HG03378 (cell line): ENCODE data around the gene CYTH4.

Experiments
- ATAC-seq: cut with Tn5 transposase; IDR thresholded peaks from one replicate; pipeline ENCODE4 v1.9.1; 2021; ENCODE audit warnings: mild to moderate bottlenecking, moderate library complexity; ENCODE audit not compliant: unreplicated experiment

Gene CYTH4

GRCh38 chr22:37343863-37344734 lies 61.8 kb downstream of the CYTH4 start:
- ATAC-seq = no peak

DNA sequence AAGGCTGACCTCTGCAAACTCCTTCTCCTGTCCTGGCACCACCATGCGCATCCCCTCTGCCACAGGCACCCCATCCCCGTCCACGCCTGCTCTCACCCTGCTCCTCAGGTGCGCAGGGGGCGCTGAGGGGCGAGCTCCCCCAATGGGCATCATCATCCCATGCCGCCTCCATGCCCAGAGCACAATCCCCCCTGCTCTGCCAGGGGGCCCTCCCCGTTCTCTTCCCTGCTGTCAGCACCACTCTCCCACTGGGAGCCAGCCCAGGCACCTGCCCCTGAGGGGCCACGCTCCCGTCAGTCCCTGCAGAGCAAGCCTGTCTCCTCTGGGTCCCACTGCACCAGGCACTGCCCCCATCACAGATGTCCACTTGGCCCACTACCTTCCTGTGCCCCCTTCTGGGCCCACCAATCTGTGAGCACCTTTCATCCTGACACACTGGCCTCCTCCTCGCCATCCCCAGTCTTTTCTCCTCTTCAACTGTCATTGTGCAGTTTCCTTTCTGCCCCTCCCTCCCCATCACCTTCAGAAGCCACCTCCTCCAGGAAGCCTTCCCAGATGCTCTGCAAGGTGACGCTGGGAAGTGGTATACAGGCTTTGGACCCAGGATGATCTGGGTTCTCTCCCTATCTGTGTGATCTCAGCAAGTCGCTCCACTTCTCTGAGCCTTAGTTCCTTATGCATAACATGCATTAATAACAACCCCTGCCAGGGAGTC lies 62.6 kb downstream of the CYTH4 start:
- no peak for ATAC-seq

DNA sequence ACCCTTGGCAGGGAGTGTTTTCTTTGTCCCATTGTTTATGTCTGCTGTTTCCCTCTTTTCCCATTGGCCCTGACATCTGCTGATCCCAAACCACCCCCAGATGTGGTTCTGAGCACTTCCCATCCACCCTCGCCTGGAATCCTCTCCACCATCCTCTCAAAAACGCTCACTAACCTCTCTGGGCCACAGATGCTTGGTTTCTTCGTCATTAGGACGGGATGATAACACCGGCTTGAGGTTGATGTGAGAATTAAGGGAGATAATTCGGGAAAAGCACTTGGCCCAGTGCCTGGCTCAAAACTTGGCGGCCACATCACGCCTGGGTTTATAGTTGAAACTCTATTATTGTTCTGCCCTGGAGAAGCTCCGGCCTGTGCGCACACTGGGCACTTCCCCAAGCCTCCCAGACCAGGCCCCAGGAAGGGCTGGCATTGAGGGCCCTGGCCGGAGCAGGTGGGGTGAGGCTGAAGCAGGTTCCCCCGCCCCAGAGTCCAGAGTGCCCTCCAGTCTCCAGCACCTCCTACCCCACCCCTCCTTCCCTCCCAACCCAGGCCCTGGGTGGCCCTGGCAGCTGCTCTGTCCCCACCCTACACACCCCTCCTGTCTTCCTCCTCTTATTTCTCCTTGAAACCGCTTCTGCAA lies 63.7 kb downstream of the CYTH4 start:
- ATAC-seq = no peak

- no peak for ATAC-seq
Observed at GRCh38 chr22:37346505-37346895, 64.2 kb downstream of the CYTH4 start.

GRCh38 chr22:37349043-37349814 lies 66.9 kb downstream of the CYTH4 start:
- ATAC-seq = no peak

DNA sequence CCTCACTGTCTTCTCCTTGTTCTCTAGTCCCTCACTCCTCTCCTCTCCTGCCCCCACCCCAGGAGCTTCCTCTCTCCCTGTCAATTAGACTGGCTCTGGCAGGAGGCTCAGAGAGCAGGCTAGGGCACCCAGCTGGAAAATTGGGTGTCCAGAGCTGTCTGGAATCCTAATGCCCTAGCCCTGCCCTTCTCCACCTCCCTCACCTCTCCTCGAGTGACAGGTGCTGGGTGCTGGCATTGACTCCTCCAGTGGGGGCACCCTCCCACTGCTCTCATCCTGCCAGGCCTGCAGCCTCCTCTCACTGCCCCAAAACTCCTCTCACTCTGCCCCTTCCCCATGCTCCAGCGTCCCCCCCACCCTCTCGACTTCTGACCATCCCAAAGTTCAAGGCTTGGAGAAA lies 68.9 kb downstream of the CYTH4 start:
- no peak for ATAC-seq

- no peak for ATAC-seq
Observed at GRCh38 chr22:37352481-37352880, 70.2 kb downstream of the CYTH4 start.

GRCh38 chr22:37353839-37354238 lies 71.5 kb downstream of the CYTH4 start:
- ATAC-seq = no peak

- ATAC-seq = no peak
Observed at GRCh38 chr22:37354261-37354660, 72.0 kb downstream of the CYTH4 start.

- ATAC-seq = no peak
Observed at GRCh38 chr22:37354670-37355069, 72.4 kb downstream of the CYTH4 start.

DNA sequence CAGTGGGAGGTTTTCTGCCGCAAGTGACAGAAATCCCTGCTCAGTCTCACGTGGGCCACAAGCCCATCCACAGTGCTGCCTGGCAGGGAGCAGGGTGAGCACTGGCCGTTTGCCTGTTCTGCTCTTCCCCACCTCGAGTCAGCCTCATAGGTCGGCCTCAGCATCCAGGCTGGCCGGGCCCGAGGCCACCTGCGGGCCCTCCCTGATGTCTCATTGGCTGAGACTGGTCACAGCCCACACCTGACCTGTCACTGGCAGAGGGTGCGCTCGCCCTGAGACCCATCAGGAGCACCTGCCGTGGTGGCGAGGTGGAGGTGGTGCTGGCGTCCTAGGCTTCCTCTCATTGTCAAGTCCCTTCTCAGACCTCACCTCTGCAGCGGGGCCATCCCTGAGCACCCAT lies 72.9 kb downstream of the CYTH4 start:
- ATAC-seq = no peak

DNA sequence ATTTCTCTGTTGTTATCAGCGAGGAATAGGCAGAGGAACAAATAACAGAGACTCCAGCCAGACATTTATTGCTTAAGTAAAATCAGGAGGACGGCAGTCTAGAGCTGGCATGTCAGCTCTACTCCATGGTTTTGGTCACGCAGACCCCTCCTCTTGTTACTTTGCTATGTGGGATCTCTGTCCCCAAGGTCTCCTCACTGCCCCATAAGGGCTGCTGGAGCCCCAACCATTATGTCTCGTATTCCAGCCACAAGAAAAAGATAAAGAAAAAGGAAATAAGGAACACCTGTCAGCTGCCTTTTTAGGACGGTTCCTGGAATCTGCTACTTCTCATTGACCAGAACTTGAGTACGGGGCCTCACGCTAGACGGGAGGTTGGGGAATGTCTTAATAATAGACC lies 74.6 kb downstream of the CYTH4 start:
- no peak for ATAC-seq

- ATAC-seq = no peak
Observed at GRCh38 chr22:37357446-37358075, 75.3 kb downstream of the CYTH4 start.

- no peak for ATAC-seq
Observed at GRCh38 chr22:37358386-37358785, 76.1 kb downstream of the CYTH4 start.

GRCh38 chr22:37358917-37359316 lies 76.6 kb downstream of the CYTH4 start:
- ATAC-seq = no peak

DNA sequence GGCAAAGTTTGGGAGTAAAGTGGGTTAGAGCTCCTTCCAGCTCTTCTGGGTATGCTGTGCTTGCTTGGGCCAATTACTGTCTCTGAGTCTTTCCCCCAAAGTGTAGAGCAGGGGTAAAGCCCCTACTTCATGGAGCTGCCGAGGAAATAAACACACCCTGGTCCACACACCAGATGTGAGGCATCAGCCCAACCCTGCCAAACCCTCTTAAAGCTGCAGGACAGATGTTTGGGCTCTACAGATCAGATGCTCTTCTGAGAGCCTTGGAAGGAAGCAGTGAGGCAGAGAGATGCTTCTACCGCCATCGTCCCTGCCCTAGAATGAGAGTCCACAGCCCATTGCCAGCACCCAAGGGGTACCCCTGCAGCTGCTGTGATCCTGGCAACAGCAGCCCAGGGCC lies 80.3 kb downstream of the CYTH4 start:
- ATAC-seq = no peak

GRCh38 chr22:37363261-37363992 lies 81.1 kb downstream of the CYTH4 start:
- ATAC-seq = no peak
